Putamen (tissue), 1 donor: ENCODE data around the gene ADGRB3.
A peak's percentile ranks its signal among the peaks of the same experiment; 100 is the strongest.

Experiments
- DNase-seq: peaks from one replicate; pipeline ENCODE4 v3.0.0-alpha.2; 2016; ENCODE audit warnings: low spot score

Gene ADGRB3

DNA sequence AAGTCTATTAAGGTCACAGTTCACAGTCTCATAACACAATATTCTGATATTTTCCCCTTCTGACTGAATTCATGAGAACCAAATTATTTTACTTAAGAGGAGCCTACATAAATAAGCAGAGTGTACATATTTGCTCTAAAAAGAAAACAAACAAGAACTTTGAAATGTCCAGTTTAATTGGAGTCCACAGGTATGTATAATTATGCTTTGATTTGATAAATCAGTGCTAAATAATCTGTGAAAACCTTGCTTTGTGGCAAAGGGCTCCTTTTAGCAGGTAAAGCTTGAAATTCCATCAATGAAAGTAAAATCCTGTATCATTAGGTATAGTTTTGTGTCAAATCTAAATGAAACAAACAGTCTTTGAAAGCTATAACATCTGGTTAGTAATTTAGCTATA, 69.4 kb downstream of the ADGRB3 start:
- no peak for DNase-seq

DNA sequence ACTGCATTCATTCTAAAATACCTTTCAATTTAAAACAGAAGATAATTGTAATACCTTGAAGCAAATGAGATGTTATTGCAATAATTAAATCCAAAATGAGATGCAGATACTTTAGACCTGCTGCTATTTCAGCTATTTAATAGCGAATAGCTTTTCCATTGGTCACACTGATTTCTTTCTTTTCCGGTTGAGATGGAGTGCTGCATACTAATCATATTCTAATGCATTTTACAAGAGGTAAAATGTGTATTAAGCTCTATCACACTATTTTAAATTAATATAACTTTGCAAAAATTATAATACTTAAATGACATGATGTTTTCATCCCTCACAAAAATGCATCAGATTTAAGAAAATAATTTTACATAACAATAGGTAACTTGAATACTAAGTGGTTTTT, 74.0 kb downstream of the ADGRB3 start:
- no peak for DNase-seq

DNA sequence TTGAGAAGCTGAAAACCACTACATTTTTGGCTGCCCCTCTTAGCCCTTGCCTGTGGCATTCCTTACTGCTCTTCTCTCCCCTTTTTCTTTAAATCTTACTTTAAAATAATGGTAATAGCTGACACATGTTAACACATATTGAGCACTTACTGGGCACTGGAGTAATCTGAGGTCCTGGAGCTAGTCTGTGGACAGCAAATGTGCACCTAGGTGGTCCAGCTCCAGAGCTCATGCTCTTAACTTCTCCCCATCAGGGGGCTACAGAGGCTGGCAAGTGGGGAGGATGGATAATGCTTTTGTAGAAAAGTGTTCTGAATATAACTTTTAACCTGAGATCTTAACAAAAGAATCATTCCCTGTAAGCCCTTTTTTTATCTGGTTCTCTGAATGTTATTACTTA, 74.8 kb downstream of the ADGRB3 start:
- DNase-seq = no peak

DNA sequence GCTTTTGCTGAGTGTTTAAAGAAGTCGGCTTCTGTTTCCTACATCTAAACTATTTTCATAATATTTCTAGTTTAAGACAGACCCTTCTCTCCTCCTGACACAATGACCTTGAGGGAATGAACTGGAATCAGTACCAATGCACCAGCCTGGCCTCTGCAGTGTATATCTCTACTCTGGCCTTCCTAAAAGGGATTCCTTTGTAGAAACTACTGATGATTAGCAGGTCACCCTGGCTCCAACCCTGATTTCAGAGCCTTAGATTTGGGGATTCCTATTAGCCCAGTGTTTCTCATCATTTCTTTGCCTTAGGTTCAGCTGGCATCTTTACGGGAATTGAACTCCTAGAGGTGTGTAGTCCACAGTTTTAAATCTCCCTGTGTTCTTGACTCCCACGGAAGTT, 75.4 kb downstream of the ADGRB3 start:
- no peak for DNase-seq

DNA sequence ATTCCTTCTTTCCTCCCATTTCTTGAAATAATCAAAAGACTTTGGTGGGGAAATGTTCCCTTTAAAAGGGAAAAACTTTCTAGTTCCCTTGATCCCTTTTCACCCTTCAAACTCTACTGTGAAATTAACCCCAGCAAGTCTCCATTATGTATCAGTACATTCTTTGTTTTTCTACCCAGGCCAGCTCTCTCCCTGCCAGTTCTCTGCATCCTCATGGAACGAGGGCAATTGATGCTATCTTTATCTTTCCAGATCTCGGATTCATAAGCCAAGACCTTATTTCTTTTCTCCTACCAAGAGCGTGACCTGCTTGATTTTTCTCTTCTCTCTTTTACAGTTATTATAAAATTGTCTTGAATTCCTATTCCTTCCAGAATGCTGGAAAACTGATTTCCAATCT, 75.8 kb downstream of the ADGRB3 start:
- no peak for DNase-seq

GRCh38 chr6:68711386-68712000, 76.4 kb downstream of the ADGRB3 start:
- no peak for DNase-seq

GRCh38 chr6:68716620-68717019, 81.5 kb downstream of the ADGRB3 start:
- DNase-seq = no peak

- no peak for DNase-seq
These were observed 83.4 kb downstream of the ADGRB3 start for GRCh38 chr6:68718385-68719073.

GRCh38 chr6:68719761-68720160, 84.7 kb downstream of the ADGRB3 start:
- DNase-seq = no peak

DNA sequence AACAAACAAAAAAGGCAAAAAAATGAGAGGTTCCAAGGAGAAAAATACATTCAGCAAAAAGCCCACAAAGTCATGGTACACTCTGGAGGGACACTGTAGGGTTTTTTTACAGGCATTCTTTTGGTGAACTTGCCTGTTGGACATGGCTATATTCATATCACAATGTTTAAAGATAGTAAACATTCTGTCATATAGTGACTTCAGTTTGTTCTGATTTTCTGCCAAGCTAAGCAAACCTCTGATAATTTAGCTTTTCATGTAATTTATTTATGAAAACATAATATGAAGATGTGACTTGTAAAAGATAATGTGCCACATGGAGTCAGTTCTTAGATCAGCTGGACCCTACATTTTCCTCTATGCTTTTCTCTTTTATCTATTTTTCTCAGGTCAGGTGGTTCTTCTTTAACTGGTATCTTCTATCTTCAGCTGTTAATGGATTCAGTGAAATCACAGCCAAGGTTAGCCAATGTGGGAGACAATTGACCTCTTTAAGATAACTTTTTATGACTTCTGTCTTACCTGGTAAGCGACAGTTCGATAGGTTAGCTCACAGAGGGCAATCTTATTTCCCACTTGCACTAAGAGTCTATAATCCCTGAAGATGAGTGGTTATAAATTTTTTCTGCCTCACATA, 87.9 kb downstream of the ADGRB3 start:
- no peak for DNase-seq

GRCh38 chr6:68724060-68724459, 89.0 kb downstream of the ADGRB3 start:
- no peak for DNase-seq

- DNase-seq = peak; percentile 57
These were observed 91.3 kb downstream of the ADGRB3 start for GRCh38 chr6:68726337-68726736.

- DNase-seq = no peak
These were observed 91.9 kb downstream of the ADGRB3 start for GRCh38 chr6:68726992-68727391.

GRCh38 chr6:68727699-68728098, 92.6 kb downstream of the ADGRB3 start:
- DNase-seq = no peak

- no peak for DNase-seq
These were observed 93.3 kb downstream of the ADGRB3 start for GRCh38 chr6:68728159-68728979.

- no peak for DNase-seq
These were observed 94.4 kb downstream of the ADGRB3 start for GRCh38 chr6:68729377-68729903.

GRCh38 chr6:68730291-68731054, 95.4 kb downstream of the ADGRB3 start:
- DNase-seq = no peak

DNA sequence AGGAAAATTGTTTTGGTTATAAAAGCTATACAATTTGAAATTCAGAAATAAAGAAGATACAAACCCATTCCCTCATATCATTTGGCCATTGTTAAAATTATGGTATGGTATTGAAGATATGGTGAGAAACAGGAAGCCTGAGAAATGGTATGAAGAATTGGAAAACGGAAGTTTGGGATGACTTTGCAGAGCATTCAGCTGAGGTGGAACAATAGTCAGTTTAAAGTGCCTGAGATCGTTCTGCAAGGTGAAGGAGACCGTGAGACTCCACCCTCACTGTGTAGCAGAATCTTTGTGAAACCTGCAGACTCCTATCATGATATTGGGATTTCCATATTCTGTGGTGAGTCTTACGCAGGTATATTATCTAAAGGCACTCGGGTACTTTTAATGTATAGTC, 97.3 kb downstream of the ADGRB3 start:
- no peak for DNase-seq

- DNase-seq = no peak
These were observed 100.8 kb downstream of the ADGRB3 start for GRCh38 chr6:68735866-68736265.

DNA sequence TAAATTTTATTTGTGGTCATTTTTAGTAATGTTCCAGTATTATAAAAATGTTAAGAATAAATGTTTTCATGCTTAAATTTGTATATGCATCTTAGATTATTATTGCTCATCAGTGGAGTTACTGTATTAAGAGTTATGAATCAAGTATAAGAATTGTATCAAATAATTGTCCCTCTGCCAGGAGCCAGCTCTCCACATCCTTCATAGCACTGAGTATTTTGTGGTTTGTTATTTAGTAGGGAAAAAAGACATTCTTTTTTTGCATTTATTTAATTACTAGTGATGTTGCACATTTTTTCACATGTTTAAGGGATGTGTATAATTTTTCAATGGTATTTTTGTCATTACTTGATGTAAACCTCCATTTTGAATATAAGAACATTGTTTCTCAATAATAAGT, 102.0 kb downstream of the ADGRB3 start:
- no peak for DNase-seq

GRCh38 chr6:68738039-68738438, 103.0 kb downstream of the ADGRB3 start:
- DNase-seq = no peak
